ENCODE data around the gene SPATA6. TPM values are rescaled to one million over a fixed set of nuclear protein-coding genes. Genes with fewer than 3 reads are reported as not detected.
A peak's percentile ranks its signal among the peaks of the same experiment; 100 is the strongest.

The SPATA6 gene
- total and polyA plus RNA-seq, 2 experiments from 2014 or later = 10.6 to 13.3 TPM

DNA sequence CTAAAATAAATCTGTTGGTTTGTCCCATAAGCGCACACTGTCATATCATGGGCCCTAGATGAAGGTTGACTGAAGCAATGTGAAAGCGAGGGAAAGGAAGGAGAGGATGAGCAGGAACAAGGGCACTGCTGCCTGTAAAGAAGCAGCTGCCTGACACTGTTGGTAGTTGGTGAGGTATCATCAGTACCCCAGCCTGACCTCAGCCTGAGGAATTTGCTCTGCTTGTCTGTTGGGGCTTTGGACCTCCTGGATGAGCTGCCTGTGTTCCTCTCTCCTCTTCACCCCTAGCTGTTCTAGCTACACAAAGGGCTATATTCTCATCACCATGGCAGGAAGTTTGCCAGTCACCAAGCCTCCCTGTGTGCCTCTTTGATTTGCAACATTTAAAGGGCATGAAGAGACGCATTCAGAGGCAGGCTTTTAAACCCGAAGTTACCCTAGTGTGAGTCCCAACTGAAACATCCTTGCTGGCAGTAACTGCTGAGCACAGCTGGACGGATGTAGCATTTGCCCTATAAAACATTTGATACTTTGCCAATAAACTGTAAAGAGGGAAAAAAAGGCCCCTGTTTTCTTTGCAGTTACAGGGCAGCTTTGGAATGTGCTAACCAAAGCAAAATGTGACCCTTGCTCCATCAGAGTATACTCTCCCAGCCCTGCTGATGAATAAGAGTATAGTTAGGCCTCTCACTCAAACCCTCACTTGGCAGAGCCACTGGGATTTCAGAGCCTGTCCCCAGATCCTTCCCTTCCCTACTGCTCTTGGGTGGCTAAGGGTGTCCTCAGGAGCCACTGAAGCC is 22.2 kb upstream of the SPATA6 start:
- DNase-seq (ENCODE audit: low spot score) (peak; percentile 9), ATAC-seq (peak; percentile 9; the same call in 1 of the 3 replicates)
- no peaks in the 10 kb centered on the region for H3K36me3 ChIP-seq (ENCODE audit: insufficient read depth)
- peak overlapping the region; percentile 85 for H2AFZ ChIP-seq
- Mint-ChIP-seq H3K4me3 (no peak overlapping the region), H3K27me3 (ENCODE audit: insufficient read depth, low read depth, poor library complexity) (peaks cover 4% of the 10 kb centered on the region), H3K27ac (no peak overlapping the region; the same call in 1 of the 2 replicates), H3K4me1 (peaks cover 23% of the 10 kb centered on the region), H3K9me3 (no peaks in the 10 kb centered on the region), H3K36me3 (ENCODE audit: low read depth) (no peaks in the 10 kb centered on the region)
- H3K4me2 ChIP-seq = no peak overlapping the region
- H3K4me1 ChIP-seq (ENCODE audit: insufficient read depth) = peaks cover 13% of the 10 kb centered on the region
- H3K27ac ChIP-seq (ENCODE audit: low read depth) = no peak overlapping the region
- TF ChIP-seq STAT1 (IDR thresholded peaks at IDR 0.05; ENCODE audit: unreplicated experiment) (no peak), NANOG (IDR thresholded peaks at IDR 0.05; ENCODE audit: borderline replicate concordance) (no peak), CREB1 (CRISPR knock-in tag; IDR thresholded peaks at IDR 0.05; ENCODE audit: low read depth) (no peak), JUNB (IDR thresholded peaks at IDR 0.05; ENCODE audit: unreplicated experiment) (no peak), POLR2AphosphoS5 (IDR thresholded peaks at IDR 0.05; ENCODE audit: low read depth) (no peak), ZNF114 (CRISPR knock-in tag; IDR thresholded peaks at IDR 0.05) (no peak), ZNF331 (CRISPR knock-in tag; IDR thresholded peaks at IDR 0.05; ENCODE audit: low read depth) (no peak), EZH2 (IDR thresholded peaks at IDR 0.05; ENCODE audit: low read depth, unreplicated experiment) (no peak), EZH2phosphoT487 (IDR thresholded peaks at IDR 0.05; ENCODE audit: unreplicated experiment) (no peak)
- TF ChIP-seq, protein P1, sequence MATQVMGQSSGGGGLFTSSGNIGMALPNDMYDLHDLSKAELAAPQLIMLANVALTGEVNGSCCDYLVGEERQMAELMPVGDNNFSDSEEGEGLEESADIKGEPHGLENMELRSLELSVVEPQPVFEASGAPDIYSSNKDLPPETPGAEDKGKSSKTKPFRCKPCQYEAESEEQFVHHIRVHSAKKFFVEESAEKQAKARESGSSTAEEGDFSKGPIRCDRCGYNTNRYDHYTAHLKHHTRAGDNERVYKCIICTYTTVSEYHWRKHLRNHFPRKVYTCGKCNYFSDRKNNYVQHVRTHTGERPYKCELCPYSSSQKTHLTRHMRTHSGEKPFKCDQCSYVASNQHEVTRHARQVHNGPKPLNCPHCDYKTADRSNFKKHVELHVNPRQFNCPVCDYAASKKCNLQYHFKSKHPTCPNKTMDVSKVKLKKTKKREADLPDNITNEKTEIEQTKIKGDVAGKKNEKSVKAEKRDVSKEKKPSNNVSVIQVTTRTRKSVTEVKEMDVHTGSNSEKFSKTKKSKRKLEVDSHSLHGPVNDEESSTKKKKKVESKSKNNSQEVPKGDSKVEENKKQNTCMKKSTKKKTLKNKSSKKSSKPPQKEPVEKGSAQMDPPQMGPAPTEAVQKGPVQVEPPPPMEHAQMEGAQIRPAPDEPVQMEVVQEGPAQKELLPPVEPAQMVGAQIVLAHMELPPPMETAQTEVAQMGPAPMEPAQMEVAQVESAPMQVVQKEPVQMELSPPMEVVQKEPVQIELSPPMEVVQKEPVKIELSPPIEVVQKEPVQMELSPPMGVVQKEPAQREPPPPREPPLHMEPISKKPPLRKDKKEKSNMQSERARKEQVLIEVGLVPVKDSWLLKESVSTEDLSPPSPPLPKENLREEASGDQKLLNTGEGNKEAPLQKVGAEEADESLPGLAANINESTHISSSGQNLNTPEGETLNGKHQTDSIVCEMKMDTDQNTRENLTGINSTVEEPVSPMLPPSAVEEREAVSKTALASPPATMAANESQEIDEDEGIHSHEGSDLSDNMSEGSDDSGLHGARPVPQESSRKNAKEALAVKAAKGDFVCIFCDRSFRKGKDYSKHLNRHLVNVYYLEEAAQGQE (IDR thresholded peaks at IDR 0.05; ENCODE audit: unreplicated experiment) = no peak
- TF ChIP-seq, protein P2, sequence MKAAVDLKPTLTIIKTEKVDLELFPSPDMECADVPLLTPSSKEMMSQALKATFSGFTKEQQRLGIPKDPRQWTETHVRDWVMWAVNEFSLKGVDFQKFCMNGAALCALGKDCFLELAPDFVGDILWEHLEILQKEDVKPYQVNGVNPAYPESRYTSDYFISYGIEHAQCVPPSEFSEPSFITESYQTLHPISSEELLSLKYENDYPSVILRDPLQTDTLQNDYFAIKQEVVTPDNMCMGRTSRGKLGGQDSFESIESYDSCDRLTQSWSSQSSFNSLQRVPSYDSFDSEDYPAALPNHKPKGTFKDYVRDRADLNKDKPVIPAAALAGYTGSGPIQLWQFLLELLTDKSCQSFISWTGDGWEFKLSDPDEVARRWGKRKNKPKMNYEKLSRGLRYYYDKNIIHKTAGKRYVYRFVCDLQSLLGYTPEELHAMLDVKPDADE (IDR thresholded peaks at IDR 0.05) = no peak
- TF ChIP-seq, protein P3, sequence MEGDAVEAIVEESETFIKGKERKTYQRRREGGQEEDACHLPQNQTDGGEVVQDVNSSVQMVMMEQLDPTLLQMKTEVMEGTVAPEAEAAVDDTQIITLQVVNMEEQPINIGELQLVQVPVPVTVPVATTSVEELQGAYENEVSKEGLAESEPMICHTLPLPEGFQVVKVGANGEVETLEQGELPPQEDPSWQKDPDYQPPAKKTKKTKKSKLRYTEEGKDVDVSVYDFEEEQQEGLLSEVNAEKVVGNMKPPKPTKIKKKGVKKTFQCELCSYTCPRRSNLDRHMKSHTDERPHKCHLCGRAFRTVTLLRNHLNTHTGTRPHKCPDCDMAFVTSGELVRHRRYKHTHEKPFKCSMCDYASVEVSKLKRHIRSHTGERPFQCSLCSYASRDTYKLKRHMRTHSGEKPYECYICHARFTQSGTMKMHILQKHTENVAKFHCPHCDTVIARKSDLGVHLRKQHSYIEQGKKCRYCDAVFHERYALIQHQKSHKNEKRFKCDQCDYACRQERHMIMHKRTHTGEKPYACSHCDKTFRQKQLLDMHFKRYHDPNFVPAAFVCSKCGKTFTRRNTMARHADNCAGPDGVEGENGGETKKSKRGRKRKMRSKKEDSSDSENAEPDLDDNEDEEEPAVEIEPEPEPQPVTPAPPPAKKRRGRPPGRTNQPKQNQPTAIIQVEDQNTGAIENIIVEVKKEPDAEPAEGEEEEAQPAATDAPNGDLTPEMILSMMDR (conservative IDR thresholded peaks at IDR 0.05; ENCODE audit: low read depth in 2 of 2) = no peak
- TF ChIP-seq, protein P4, sequence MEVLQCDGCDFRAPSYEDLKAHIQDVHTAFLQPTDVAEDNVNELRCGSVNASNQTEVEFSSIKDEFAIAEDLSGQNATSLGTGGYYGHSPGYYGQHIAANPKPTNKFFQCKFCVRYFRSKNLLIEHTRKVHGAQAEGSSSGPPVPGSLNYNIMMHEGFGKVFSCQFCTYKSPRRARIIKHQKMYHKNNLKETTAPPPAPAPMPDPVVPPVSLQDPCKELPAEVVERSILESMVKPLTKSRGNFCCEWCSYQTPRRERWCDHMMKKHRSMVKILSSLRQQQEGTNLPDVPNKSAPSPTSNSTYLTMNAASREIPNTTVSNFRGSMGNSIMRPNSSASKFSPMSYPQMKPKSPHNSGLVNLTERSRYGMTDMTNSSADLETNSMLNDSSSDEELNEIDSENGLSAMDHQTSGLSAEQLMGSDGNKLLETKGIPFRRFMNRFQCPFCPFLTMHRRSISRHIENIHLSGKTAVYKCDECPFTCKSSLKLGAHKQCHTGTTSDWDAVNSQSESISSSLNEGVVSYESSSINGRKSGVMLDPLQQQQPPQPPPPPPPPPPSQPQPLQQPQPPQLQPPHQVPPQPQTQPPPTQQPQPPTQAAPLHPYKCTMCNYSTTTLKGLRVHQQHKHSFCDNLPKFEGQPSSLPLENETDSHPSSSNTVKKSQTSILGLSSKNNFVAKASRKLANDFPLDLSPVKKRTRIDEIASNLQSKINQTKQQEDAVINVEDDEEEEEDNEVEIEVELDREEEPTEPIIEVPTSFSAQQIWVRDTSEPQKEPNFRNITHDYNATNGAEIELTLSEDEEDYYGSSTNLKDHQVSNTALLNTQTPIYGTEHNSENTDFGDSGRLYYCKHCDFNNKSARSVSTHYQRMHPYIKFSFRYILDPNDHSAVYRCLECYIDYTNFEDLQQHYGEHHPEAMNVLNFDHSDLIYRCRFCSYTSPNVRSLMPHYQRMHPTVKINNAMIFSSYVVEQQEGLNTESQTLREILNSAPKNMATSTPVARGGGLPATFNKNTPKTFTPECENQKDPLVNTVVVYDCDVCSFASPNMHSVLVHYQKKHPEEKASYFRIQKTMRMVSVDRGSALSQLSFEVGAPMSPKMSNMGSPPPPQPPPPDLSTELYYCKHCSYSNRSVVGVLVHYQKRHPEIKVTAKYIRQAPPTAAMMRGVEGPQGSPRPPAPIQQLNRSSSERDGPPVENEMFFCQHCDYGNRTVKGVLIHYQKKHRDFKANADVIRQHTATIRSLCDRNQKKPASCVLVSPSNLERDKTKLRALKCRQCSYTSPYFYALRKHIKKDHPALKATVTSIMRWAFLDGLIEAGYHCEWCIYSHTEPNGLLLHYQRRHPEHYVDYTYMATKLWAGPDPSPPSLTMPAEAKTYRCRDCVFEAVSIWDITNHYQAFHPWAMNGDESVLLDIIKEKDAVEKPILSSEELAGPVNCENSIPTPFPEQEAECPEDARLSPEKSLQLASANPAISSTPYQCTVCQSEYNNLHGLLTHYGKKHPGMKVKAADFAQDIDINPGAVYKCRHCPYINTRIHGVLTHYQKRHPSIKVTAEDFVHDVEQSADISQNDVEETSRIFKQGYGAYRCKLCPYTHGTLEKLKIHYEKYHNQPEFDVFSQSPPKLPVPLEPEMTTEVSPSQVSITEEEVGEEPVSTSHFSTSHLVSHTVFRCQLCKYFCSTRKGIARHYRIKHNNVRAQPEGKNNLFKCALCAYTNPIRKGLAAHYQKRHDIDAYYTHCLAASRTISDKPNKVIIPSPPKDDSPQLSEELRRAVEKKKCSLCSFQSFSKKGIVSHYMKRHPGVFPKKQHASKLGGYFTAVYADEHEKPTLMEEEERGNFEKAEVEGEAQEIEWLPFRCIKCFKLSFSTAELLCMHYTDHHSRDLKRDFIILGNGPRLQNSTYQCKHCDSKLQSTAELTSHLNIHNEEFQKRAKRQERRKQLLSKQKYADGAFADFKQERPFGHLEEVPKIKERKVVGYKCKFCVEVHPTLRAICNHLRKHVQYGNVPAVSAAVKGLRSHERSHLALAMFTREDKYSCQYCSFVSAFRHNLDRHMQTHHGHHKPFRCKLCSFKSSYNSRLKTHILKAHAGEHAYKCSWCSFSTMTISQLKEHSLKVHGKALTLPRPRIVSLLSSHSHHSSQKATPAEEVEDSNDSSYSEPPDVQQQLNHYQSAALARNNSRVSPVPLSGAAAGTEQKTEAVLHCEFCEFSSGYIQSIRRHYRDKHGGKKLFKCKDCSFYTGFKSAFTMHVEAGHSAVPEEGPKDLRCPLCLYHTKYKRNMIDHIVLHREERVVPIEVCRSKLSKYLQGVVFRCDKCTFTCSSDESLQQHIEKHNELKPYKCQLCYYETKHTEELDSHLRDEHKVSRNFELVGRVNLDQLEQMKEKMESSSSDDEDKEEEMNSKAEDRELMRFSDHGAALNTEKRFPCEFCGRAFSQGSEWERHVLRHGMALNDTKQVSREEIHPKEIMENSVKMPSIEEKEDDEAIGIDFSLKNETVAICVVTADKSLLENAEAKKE (CRISPR knock-in tag; IDR thresholded peaks at IDR 0.05) = no peak
- 0 out of 2 replicates have a peak, but pooled peaks cover 4% of the 10 kb centered on the region for H3F3A ChIP-seq (replicated peaks; ENCODE audit: low read depth)
- no peaks in the 10 kb centered on the region for H3K79me2 ChIP-seq (replicated peaks; ENCODE audit: insufficient read depth)
- no peaks in the 10 kb centered on the region for H3K27me3 ChIP-seq (ENCODE audit: insufficient read depth)
- H3K9me2 ChIP-seq (ENCODE audit: insufficient read depth) = no peaks in the 10 kb centered on the region; the same call in 1 of the 2 replicates
- H4K20me1 ChIP-seq (replicated peaks; ENCODE audit: insufficient read depth) = no peaks in the 10 kb centered on the region
- H3K4me3 ChIP-seq = no peak overlapping the region
